MCF 10A (cell line): Measurements from ENCODE around the gene GLIS1. TPM values are rescaled to one million over a fixed set of nuclear protein-coding genes. Genes with fewer than 3 reads are reported as not detected.

ENCODE experiments used
- BruUV-seq: library from RNA; stranded (reverse); fragments of 400-500 nt; replicated peaks from 2 replicates; lab custom pipeline; 2021; lab: Mats Ljungman, UMichigan
- CTCF ChIA-PET: fragments of 300-600 bp; sonication (Branson Sonifier 250); formaldehyde crosslinking; extraction: SDS; loops from one replicate; lab custom pipeline; 2021; ENCODE audit warnings: antibody characterized with exemption, inconsistent platforms; lab: Yijun Ruan, JAX
- POLR2A ChIA-PET: fragments of 300-600, 350-650 bp; sonication (Branson Sonifier 250); formaldehyde crosslinking; extraction: SDS; loops from one replicate; lab custom pipeline; 2020; ENCODE audit warnings: antibody characterized with exemption, inconsistent platforms; lab: Yijun Ruan, JAX
- DNase-seq: peaks from one replicate; pipeline ENCODE4 v3.0.0-alpha.2; 2018; ENCODE audit not compliant: unreplicated experiment
- H3K27ac Mint-ChIP-seq: one replicate; pipeline ENCODE4 v1.8.0; 2022; ENCODE audit warnings: mild to moderate bottlenecking, low read depth, mixed read lengths; ENCODE audit not compliant: unreplicated experiment
- H3K27me3 Mint-ChIP-seq: one replicate; pipeline ENCODE4 v1.8.0; 2022; ENCODE audit warnings: mixed read lengths; ENCODE audit not compliant: insufficient read depth, unreplicated experiment
- H3K36me3 Mint-ChIP-seq: one replicate; pipeline ENCODE4 v1.8.0; 2022; ENCODE audit warnings: mild to moderate bottlenecking, moderate library complexity, mixed read lengths; ENCODE audit not compliant: insufficient read depth, unreplicated experiment
- H3K4me1 Mint-ChIP-seq: one replicate; pipeline ENCODE4 v1.8.0; 2022; ENCODE audit warnings: mixed read lengths; ENCODE audit not compliant: insufficient read depth, unreplicated experiment
- H3K4me3 Mint-ChIP-seq: one replicate; pipeline ENCODE4 v1.8.0; 2022; ENCODE audit warnings: mild to moderate bottlenecking, moderate library complexity, mixed read lengths; ENCODE audit not compliant: unreplicated experiment
- H3K9me3 Mint-ChIP-seq: one replicate; pipeline ENCODE4 v1.8.0; 2022; ENCODE audit warnings: mixed read lengths; ENCODE audit not compliant: unreplicated experiment
- intact Hi-C: fragments of 100-400 bp; cut with micrococcal nuclease; formaldehyde crosslinking; loops from 2 replicates; pipeline ENCODE4 v1.14.1; 2022
- total RNA-seq: library from RNA; stranded (reverse); gene quantifications from 2 replicates; pipeline ENCODE4 v1.2.3, GENCODE V29; 2022
- TF ChIP-seq, protein P1 (sequence below): fragments of 200-600 bp; IDR thresholded peaks from one replicate; pipeline ENCODE4 v1.8.0; 2022; ENCODE audit warnings: antibody characterized with exemption, mild to moderate bottlenecking; ENCODE audit not compliant: unreplicated experiment

The GLIS1 gene
- total RNA-seq, 1 experiment from 2014 or later, result 0.93 TPM

- no peaks in the 10 kb centered on the region for H3K9me3 Mint-ChIP-seq
- CTCF ChIA-PET, result no interaction called here
- H3K4me3 Mint-ChIP-seq, result no peak overlapping the region
- H3K27me3 Mint-ChIP-seq, result peaks cover 22% of the 10 kb centered on the region
- intact Hi-C loops, result no loop called here
- H3K36me3 Mint-ChIP-seq, result peaks cover 6% of the 10 kb centered on the region
- DNase-seq, result no peak
- BruUV-seq, result no TSS peak
- H3K27ac Mint-ChIP-seq, result no peak overlapping the region
- H3K4me1 Mint-ChIP-seq, result no peaks in the 10 kb centered on the region
- POLR2A ChIA-PET, result no interaction called here
- TF ChIP-seq, protein P1, sequence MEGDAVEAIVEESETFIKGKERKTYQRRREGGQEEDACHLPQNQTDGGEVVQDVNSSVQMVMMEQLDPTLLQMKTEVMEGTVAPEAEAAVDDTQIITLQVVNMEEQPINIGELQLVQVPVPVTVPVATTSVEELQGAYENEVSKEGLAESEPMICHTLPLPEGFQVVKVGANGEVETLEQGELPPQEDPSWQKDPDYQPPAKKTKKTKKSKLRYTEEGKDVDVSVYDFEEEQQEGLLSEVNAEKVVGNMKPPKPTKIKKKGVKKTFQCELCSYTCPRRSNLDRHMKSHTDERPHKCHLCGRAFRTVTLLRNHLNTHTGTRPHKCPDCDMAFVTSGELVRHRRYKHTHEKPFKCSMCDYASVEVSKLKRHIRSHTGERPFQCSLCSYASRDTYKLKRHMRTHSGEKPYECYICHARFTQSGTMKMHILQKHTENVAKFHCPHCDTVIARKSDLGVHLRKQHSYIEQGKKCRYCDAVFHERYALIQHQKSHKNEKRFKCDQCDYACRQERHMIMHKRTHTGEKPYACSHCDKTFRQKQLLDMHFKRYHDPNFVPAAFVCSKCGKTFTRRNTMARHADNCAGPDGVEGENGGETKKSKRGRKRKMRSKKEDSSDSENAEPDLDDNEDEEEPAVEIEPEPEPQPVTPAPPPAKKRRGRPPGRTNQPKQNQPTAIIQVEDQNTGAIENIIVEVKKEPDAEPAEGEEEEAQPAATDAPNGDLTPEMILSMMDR, result no peak
Measured at GRCh38 chr1:53644909-53645689, 93.9 kb downstream of the GLIS1 start.

- no peaks in the 10 kb centered on the region for H3K9me3 Mint-ChIP-seq
- no peak overlapping the region for H3K4me3 Mint-ChIP-seq
- CTCF ChIA-PET, result no interaction called here
- intact Hi-C loops, result no loop called here
- H3K27me3 Mint-ChIP-seq, result peaks cover 22% of the 10 kb centered on the region
- no peaks in the 10 kb centered on the region for H3K4me1 Mint-ChIP-seq
- no peak for DNase-seq
- TF ChIP-seq, protein P1, result no peak
- H3K36me3 Mint-ChIP-seq, result peaks cover 6% of the 10 kb centered on the region
- BruUV-seq, result no TSS peak
- no peak overlapping the region for H3K27ac Mint-ChIP-seq
- POLR2A ChIA-PET, result no interaction called here
Measured at GRCh38 chr1:53644496-53644895, 94.5 kb downstream of the GLIS1 start.

DNA sequence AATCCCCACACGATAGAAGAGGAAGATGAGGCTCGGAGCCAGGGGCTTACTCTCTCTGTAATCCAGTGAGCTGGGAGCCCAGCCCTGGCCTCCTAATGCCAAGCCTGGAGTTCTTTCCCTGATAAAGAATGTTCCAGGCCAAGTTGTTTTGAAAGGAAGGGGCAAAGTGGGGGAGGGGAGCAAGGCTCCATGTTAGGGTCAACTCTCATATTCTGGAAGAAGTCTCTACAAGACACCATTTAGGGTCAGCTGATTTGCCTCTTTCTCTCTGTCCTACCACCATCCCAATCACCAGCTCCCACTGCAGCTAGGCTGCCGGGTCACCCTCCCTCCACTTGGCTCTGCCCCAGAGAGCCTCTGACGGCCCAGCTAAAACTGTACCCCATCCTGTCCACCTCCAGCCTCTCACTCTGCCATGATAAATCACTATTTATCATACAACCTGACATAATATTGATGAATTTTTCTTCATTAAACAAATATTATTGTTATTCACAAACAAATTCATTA, 95.0 kb downstream of the GLIS1 start:
- ChIA-PET CTCF (no interaction called here), POLR2A (no interaction called here)
- no peaks in the 10 kb centered on the region for H3K4me1 Mint-ChIP-seq
- peaks cover 6% of the 10 kb centered on the region for H3K36me3 Mint-ChIP-seq
- BruUV-seq, result no TSS peak
- peaks cover 22% of the 10 kb centered on the region for H3K27me3 Mint-ChIP-seq
- no peak for DNase-seq
- H3K27ac Mint-ChIP-seq, result no peak overlapping the region
- H3K9me3 Mint-ChIP-seq, result no peaks in the 10 kb centered on the region
- intact Hi-C loops, result no loop called here
- TF ChIP-seq, protein P1, result no peak
- H3K4me3 Mint-ChIP-seq, result no peak overlapping the region

DNA sequence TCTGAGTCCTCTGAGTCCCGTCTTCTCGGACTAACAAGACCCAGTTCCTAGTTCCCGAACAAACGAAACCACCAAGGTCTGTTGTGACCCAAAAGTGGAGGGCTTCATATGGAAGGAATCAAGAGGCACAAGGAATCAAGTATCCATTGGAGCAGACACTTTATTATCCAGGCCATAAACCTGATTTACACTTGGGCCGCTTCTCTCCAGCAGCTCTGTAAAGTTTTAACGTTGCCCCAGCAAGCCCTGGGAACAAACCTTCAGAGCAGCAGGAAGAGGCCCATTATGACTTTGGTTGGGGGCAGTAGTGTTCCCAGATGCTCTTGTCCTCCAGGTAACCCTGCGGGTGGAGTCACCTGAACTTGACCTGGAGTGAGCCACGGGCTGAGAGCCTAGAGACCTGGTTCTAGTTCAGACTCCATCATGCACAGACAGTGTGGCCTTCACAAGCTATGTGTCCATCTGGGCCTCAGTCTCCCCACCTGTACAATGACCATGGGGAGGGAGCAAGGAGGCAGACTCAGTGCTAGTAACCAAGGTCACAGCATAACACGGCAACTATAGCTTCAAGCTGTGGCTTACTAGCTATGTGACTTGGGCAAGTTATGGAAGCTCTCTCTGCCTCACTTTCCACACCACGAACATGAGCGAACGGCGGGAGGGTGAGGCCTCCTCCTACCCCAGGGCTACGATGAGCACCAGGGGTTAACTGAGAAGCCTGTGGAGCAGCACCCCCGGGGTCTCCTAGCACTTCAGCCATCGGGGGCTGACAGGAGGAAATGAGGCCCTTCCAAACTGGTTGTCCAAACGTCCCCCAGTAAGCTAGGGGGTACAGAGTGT, 95.7 kb downstream of the GLIS1 start:
- no TSS peak for BruUV-seq
- TF ChIP-seq, protein P1, result no peak
- DNase-seq, result no peak
- Mint-ChIP-seq H3K4me1 (no peaks in the 10 kb centered on the region), H3K9me3 (no peaks in the 10 kb centered on the region), H3K4me3 (no peak overlapping the region), H3K36me3 (peaks cover 6% of the 10 kb centered on the region), H3K27me3 (peaks cover 22% of the 10 kb centered on the region), H3K27ac (no peak overlapping the region)
- POLR2A ChIA-PET, result no interaction called here
- CTCF ChIA-PET, result no interaction called here
- intact Hi-C loops, result no loop called here
